ENCODE measurements around the gene HEBP1. TPM values are rescaled to one million over a fixed set of nuclear protein-coding genes. Genes with fewer than 3 reads are reported as not detected.
"Not testable (repeated sequence)": the region's sequence is repeated elsewhere in the genome, so short reads cannot be mapped to it uniquely, and the experiment has no call there.

The HEBP1 gene, protein sequence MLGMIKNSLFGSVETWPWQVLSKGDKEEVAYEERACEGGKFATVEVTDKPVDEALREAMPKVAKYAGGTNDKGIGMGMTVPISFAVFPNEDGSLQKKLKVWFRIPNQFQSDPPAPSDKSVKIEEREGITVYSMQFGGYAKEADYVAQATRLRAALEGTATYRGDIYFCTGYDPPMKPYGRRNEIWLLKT
- 10 to 100 TPM; 25.0 to 34.2 TPM for total RNA-seq

DNA sequence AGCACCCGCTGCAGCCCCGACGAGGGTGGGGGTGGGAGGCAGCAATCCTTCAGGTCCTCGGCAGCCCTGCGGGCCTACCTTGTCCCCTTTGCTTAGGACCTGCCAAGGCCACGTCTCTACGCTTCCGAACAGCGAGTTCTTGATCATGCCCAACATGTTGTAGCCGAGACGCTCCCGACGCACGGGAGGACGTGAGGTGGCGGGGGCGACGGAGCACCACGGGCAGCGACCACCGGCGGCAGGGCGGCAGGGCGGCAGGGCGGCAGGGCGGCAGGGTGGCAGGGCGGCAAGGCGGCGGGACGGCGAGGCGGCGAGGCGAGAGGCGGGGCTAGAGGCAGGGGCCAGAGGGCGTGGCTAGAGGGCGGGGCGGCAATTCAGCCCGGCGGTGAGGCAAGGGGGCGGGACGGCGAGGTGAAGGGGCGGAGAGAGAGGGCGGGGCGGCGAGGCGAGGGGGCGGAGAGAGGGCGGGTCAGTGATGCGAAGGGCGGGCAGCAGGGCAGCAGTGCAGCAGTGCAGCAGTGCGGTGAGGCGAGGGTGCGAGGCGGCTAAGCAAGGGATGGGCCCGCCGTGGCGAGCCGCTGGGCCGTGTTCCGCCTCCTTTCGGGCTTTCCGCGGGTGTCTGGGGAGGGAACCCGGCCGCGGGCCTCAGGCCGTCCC lies at the start of gene HEBP1:
Gene HEBP1 (minus strand): TSS at position 307 of the 657 bp plus-strand sequence. CDS start 151 bp downstream, at position 156.
- DNase-seq (ENCODE audit: low spot score in 2 of 2) (peak; percentile 94 to 97), ATAC-seq (peak; percentile 89 to 92)
- peaks cover 6% of the 10 kb centered on the region in 2 donors for H3K36me3 Mint-ChIP-seq
- H3K27ac Mint-ChIP-seq: peak within 1 kb of the TSS; percentile 74 to 79
- no peaks in the 10 kb centered on the region for H3K9me3 Mint-ChIP-seq

DNA sequence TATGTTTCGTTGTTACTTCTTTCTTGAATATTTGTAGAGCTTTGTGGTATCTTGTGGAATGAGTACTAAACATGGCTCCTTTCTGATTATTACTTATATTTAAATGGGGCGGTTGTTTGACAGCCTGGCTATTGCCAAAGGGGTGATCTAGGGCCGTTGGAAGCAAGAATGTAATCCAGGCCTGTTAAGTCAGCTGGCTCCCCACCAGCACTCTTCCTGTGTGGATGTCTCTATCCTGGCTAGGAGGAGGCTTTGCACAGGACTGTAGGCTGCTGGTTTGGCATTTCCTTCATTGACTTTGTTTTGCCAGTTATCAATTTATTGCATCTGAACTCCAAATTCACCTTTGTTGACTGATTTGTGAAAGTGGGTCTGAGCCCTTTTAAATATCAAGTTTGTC lies 49.8 kb upstream of the HEBP1 start:
- ATAC-seq (no peak), DNase-seq (ENCODE audit: low spot score in 2 of 2) (no peak)
- Mint-ChIP-seq H3K9me3 (no peaks in the 10 kb centered on the region), H3K27ac (no peak overlapping the region), H3K36me3 (peaks cover 0 to 16% of the 10 kb centered on the region in 2 donors)

DNA sequence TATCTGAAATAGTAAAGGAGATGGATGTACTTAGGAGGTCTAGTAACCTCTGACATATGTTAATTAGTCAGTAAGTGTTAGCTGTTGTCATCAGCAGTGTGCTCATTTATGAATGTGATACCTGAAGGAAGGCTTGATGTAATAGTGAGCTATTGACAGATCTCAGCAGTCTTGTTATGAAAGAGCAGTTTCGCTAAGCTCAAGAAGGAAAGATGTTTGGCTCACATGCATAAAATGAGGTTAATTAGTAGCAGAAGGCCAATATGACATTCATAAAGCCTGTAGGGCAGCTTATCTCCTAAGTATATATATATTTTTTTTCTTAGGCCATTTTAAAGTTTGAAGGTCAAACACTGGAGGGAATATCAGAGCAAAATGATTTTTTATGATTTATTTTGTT lies 46.9 kb upstream of the HEBP1 start:
- DNase-seq (ENCODE audit: low spot score in 2 of 2) (no peak), ATAC-seq (peak; percentile 33 to 90)
- H3K27ac Mint-ChIP-seq: peak overlapping the region in 1 of 2 donors; percentile 79
- H3K9me3 Mint-ChIP-seq: no peaks in the 10 kb centered on the region
- H3K36me3 Mint-ChIP-seq: peaks cover 0 to 8% of the 10 kb centered on the region in 2 donors

DNA sequence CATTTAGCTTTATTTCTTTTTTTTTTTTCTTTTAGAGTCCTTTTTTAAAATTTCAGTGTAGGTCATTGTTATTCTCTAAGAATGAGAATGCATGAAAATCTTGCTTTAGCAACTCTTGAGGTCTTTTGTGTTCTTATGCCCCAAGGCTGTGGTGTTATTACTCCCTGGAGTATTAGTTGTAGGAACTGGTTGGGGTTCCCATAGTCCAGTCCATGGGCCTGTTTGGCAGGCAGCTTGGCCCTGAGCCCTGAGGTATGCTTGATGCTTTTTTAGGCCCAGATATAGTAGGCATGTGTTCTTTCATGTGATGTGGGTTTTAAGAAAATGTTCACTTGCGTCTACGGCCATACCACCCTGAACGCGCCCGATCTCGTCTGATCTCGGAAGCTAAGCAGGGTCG lies 45.8 kb upstream of the HEBP1 start:
- Mint-ChIP-seq H3K27ac (peak overlapping the region in 1 of 2 donors; percentile 53), H3K9me3 (no peaks in the 10 kb centered on the region), H3K36me3 (peaks cover 0 to 8% of the 10 kb centered on the region in 2 donors)
- no peak for DNase-seq (ENCODE audit: low spot score in 2 of 2)
- ATAC-seq: no peak

DNA sequence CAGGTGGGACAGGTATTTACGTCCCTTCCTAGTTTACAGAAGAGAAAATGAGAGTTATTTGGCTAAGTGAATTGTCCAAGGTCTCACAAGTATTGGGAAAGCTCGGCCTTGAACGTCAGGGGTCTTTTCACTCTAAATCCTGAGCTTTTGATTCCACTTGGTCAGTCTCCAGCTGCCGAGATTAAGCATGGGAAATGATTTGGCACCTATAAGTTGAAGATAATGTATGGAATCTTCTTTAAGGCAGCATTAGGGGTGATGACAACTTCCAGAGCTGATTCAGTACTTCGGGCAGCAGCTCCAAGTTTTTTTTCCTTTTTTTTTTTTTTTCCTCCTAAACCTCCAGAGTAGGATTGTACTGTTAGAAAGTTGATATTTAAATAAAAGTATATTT lies 44.8 kb upstream of the HEBP1 start:
- ATAC-seq: no peak
- Mint-ChIP-seq H3K9me3 (no peaks in the 10 kb centered on the region), H3K36me3 (peaks cover 0 to 8% of the 10 kb centered on the region in 2 donors), H3K27ac (peak overlapping the region in 1 of 2 donors; percentile 81)
- DNase-seq (ENCODE audit: low spot score in 2 of 2): no peak

DNA sequence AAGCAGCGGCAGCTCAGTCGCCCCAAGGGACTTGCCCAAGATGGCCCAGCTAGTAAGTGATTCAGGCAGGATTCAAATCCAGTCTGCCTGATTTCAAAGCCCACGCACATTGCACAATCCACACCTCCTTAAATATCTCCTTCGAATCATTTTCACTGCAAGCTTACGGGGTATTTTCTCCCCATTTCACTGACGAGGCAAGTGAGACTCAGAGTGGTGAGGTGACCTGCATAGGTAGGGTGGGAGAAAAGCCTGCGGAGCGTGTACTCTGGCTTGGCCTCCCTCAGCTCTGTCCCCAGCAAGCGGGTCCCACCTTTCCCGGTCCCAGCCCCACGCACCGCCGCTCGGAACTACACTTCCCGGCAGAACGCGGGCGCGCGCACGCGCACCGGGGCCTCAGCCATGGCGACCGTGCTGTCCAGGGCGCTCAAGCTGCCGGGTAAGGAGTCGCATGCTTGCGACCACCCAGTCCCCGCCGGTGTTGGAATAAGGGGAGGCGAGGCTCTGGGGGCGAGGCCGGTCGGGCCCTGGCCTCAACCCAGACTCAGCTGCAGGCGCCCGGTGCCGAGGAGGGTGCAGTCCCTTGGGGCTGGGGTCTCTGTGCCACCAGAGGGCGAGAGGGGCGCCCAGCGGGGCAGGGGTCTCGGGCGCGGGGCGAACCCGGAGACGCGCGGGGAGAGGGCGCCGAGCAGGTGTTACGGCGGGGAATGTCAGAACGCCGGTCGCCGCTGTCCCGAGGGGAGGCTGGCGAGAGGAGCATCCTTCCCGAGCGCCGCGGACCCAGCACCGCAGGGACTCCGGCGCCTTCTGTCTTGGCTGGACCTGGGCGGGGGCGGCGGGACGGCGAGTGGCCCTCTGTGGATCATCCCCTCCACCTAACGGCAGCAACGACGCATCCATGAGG lies 44.2 kb upstream of the HEBP1 start, which contains the start of gene FAM234B:
Gene FAM234B (plus strand): TSS at position 380 of the 904 bp plus-strand sequence. CDS start 23 bp downstream, at position 403.
- Mint-ChIP-seq H3K9me3 (no peaks in the 10 kb centered on the region), H3K36me3 (peaks cover 0 to 8% of the 10 kb centered on the region in 2 donors), H3K27ac (peak within 1 kb of the TSS; percentile 81 to 83)
- DNase-seq (ENCODE audit: low spot score in 2 of 2) (peak; percentile 72 to 76), ATAC-seq (peak; percentile 82 to 94)

DNA sequence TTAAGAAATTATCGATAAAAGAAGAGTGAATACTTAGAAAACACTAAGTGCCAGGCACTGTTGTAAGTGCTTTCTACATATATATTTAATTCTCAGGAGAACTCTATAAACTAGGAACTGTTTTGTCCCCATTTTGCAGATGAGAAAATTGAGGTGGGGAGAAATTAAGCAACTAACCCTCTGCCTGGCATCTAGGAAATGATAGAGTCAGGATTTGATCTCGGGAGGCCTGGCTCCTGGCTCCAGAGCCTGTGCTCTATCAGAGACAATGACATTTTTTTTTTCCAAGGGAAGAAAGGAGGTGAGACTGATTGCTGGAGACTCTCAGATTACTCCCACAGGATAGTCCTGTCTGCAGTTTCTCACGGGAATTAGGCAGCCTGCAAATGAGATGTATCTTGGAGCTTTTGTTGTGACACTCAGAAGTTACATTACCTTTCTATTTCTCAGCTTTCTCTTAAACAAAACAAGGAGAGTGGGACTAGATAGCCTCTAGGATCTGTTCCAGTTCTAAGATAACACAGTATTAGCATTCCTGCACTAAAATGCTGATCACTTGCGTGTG lies 42.7 kb upstream of the HEBP1 start:
- Mint-ChIP-seq H3K36me3 (no peaks in the 10 kb centered on the region), H3K27ac (no peak overlapping the region), H3K9me3 (no peaks in the 10 kb centered on the region)
- ATAC-seq (no peak), DNase-seq (ENCODE audit: low spot score in 2 of 2) (no peak)

DNA sequence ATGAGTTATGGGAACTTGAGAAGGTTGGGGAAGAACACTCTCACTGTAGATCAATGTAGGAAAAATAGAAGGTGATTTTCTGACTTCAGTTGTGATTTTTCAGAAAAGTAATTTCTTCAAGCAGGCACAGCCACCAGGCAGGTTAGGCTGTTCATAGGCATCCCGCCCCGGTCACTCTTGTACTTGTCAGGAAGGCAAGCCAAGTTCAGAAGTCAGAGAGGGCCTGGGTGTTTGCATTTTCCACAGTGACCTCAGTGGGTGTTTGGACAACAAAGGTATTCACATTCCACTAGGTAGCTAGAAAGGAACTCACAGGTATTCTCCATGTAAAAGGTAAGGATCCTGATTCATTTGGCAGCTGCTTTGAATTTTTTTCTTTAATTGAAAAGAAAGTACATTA lies 41.2 kb upstream of the HEBP1 start:
- no peak for ATAC-seq
- H3K36me3 Mint-ChIP-seq: no peaks in the 10 kb centered on the region
- DNase-seq (ENCODE audit: low spot score in 2 of 2): no peak
- H3K27ac Mint-ChIP-seq: no peak overlapping the region
- no peaks in the 10 kb centered on the region for H3K9me3 Mint-ChIP-seq

DNA sequence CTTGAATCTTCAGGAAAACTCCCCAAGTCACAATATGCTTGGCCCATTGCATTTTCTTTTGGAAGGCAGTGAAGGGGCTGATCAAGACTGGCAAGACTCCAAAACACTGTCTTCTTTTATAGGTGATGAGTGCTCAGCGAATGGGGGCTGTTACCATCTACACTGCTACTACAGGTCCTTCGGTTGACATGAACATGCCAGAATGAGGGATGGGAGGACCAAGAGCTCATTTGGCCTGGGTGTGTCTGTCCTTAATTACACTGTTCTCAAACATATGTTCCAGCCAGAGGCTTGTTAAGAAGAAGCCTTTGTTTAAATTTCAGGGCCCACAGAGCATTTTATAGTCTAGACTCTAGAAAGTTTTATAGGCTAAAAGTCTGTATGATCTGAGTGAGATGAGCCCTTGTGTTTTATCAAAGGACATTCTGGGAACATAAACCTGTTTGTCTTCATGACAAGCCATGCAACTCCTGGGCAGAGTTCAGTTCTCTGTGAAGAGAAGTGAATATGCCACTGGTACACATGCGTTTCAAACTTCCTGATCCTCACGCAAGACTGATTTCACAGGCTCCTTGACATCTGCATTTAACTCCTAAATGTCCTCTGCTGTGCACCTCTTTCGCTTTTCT lies 39.4 kb upstream of the HEBP1 start:
- Mint-ChIP-seq H3K9me3 (no peaks in the 10 kb centered on the region), H3K36me3 (no peaks in the 10 kb centered on the region), H3K27ac (no peak overlapping the region)
- DNase-seq (ENCODE audit: low spot score in 2 of 2) (no peak), ATAC-seq (no peak)

DNA sequence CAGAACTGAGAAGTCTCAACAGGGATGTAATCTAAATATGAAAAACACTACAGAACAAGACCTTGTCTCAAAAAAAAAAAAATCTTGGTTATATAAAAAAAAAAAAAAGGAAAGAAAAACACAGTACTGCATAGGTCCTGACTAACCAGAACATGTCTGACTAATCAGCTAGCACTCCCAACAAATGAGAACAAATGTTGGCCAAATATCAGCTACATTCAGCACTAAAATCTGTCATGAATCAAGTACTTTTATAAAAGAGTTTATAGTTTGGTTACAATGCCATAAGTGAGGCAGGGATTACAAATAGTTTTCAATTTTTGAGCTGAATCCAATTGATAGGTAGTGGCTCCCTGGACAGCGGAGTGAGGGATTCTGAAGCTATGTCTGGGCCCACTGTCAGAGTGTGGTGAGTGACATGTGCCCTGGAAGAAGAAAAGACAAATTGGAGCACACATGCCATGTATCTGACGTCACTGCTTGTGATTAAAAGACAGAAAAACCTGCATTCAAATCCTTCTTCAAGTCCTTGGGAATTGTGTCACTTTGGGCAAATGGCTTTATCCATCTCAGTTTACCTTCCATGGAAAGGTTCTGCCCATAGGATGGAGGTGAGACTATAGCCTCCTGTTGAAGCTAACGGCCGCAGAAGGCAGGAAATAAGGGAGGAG lies 38.6 kb upstream of the HEBP1 start:
- Mint-ChIP-seq H3K9me3 (no peaks in the 10 kb centered on the region), H3K27ac (no peak overlapping the region), H3K36me3 (no peaks in the 10 kb centered on the region)
- ATAC-seq (no peak), DNase-seq (ENCODE audit: low spot score in 2 of 2) (no peak)

DNA sequence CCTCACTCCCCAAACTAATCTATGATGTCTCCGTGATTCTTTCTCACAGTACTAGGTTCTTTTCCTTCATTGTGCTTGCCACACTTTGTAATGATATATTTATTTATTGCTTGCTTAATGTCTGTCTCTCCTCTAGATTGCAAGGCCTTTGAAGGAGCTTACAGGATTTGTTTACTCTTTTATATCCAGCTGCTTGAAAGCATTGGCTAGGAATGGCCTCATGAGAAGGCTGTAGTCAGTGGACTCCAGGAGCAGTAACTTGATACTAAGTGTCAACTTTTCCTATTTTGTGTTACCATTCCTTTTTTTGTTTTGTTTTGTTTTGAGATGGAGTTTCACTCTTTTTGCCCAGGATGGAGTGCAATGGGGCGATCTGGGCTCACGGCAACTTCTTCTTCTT lies 36.8 kb upstream of the HEBP1 start:
- H3K27ac Mint-ChIP-seq: no peak overlapping the region
- H3K36me3 Mint-ChIP-seq: no peaks in the 10 kb centered on the region
- no peaks in the 10 kb centered on the region for H3K9me3 Mint-ChIP-seq
- no peak for DNase-seq (ENCODE audit: low spot score in 2 of 2)
- ATAC-seq: no peak

DNA sequence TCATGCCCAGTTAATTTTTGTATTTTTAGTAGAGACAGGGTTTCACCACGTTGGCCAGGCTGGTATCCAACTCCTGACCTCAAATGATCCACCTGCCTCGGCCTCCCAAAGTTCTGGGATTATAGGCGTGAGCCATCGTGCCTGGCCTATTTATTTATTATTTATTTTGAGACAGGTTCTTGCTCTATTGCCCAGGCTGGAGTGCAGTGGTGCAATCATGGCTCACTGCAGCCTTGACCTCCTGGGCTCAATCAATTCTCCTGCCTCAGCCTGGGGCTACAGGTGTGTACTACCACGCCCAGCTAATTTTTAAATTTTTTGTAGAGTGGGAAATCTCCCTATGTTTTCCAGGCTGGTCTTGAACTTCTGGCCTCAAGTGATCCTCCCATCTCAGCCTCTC lies 35.3 kb upstream of the HEBP1 start:
- H3K36me3 Mint-ChIP-seq; H3K27ac Mint-ChIP-seq; H3K9me3 Mint-ChIP-seq; ATAC-seq; DNase-seq (ENCODE audit: low spot score in 2 of 2): not testable (repeated sequence)

DNA sequence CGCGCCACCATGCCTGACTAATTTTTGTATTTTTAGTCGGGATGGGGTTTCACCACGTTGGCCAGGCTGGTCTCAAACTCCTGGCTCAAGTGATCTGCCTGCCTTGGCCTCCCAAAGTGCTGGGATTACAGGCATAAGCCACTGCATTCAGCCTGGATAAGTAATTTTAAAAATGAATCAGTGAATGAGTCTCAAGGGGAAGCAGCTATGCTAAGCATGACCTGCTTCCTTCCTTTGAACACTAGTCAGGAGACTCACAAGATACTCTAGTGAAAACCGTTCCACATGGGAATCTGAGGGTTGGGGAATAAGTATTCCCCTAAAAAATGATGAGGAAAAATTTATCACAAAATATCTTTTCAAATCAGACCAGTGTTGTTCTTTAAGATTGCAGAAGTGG lies 33.4 kb upstream of the HEBP1 start:
- H3K27ac Mint-ChIP-seq: no peak overlapping the region
- DNase-seq (ENCODE audit: low spot score in 2 of 2) (no peak), ATAC-seq (no peak)
- H3K9me3 Mint-ChIP-seq: no peaks in the 10 kb centered on the region
- H3K36me3 Mint-ChIP-seq: no peaks in the 10 kb centered on the region

DNA sequence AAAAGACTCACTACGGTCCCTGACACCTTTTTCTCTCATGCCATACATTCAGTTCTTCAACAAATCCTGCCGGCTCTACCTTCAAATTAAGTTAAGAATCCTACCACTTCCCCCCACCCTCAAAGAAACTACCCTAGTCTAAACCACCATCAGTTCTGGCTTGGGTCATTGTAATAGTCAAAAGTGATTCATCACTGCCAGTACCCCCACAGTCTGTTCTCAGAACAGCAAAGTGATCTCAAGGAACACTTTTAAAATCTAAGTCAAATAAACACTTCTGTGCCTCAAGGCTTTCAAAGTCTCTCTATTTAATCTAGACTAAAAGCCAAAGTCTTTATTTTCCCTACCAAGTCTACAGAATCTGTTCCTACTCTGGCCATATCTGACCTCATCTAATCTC lies 32.1 kb upstream of the HEBP1 start:
- ATAC-seq (peak in 1 of 2 donors; percentile 59), DNase-seq (ENCODE audit: low spot score in 2 of 2) (no peak)
- H3K9me3 Mint-ChIP-seq: no peaks in the 10 kb centered on the region
- H3K27ac Mint-ChIP-seq: no peak overlapping the region
- no peaks in the 10 kb centered on the region for H3K36me3 Mint-ChIP-seq

DNA sequence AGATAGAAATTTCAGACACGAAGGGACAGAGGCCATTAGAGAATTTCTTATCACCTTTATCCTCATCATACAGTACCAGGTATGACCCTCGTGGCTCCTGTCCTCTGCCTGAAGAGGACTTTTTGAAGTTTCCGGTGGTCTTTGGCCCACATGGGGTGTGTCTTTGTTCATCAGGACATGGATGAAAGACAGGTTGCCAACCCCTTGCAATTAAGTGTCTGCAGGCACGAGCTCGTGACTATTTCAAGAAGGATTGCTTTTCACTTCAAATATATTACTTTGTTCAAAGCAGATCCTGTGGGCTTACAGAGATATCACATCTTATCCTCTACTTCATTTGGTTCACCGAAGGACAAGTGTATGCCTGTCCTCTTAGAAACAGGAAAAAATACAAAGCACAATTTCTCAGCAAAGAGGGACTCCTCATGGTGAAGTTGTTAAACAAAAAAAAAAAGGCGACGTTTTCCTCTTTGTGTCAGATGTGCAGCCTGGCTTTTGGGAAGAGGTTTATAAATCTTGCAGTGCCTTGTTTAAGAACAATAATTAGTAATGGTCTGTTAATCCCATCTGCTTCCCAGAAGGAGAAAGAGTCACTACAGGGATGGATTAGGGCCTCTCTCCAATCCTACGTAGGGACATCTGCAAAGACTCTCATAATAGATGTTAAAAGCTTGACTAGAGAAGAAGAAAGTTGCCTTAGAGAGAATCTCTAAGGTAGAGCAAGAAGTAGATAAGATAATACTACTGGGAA lies 30.7 kb upstream of the HEBP1 start:
- no peak for ATAC-seq
- no peaks in the 10 kb centered on the region for H3K9me3 Mint-ChIP-seq
- H3K36me3 Mint-ChIP-seq: no peaks in the 10 kb centered on the region
- no peak overlapping the region for H3K27ac Mint-ChIP-seq
- no peak for DNase-seq (ENCODE audit: low spot score in 2 of 2)

Measured in activated naive CD4-positive, alpha-beta T cell treated with anti-CD3 and anti-CD28 coated beads, Interleukin-2, amount 50 U/mL, for 72 hours (primary cell).